Omental fat pad (tissue), 4 donors: Measurements from ENCODE around the gene RGS6. TPM values are rescaled to one million over a fixed set of nuclear protein-coding genes. Genes with fewer than 3 reads are reported as not detected.

ENCODE experiments used
- ATAC-seq: fragments of 150-250 bp; one replicate; pipeline ENCODE4 v1.9.1; 2016; ENCODE audit warnings: mild to moderate bottlenecking, moderate library complexity; ENCODE audit not compliant: low FRiP score
- DNase-seq: peaks from one replicate; pipeline ENCODE4 v3.0.0-alpha.2; 2019; ENCODE audit warnings: low spot score
- total RNA-seq, 4 donors: library from RNA; depleted of rRNA; stranded (reverse); fragments of >200 nt; gene quantifications; one replicate each; pipeline ENCODE4 v1.1.0, GENCODE V29; 2016
- TF ChIP-seq, protein P1 (sequence below), 3 donors: fragments of 450-650 bp; IDR thresholded peaks; one replicate each; pipeline ENCODE4 v1.5.1; 2016 to 2017; ENCODE audit warnings: antibody characterized with exemption in 3 of 3, mild to moderate bottlenecking in 3 of 3, moderate library complexity in 2 of 3

Gene RGS6
- total RNA-seq, 4 donors from 2014 or later: 5.2 to 27.3 (median 6.9) TPM

DNA sequence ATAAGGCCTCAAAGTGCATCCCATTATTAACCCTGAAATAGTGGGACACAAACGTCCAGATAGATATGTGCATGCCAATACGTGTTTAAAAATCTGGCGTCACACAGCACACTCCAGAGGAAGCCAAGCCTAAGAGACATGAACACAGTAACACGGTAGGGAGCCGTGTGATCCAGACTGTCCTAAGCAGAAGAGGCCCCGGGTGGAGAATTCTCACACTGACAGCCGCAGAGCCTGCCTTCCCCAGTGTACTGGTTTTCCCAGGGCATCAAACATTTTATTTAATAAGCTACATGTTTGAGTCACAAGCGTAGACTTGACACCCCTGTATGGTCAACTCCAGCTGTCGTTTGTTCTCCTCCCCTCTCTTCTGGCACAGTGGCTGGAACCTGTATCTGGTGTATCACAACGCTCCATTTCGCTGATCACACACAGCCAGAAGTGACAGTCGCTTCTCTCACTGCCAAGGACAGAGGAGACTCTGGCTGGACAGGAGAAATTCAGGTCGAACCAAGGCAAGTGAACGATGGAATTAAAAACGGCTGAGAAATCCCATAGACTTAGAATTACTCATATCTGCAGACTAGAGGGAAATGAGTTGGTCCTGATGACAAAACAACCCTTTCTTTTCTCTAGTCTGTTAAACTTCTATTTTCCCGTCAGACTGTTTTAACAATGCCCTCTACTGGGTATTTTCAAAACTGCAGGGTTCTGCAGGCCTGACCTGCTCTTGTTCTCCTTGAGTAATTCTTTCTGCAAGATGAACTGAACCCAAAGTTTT, 359.9 kb downstream of the RGS6 start:
- DNase-seq: no peak
- ATAC-seq: peak; percentile 68
- TF ChIP-seq, protein P1, sequence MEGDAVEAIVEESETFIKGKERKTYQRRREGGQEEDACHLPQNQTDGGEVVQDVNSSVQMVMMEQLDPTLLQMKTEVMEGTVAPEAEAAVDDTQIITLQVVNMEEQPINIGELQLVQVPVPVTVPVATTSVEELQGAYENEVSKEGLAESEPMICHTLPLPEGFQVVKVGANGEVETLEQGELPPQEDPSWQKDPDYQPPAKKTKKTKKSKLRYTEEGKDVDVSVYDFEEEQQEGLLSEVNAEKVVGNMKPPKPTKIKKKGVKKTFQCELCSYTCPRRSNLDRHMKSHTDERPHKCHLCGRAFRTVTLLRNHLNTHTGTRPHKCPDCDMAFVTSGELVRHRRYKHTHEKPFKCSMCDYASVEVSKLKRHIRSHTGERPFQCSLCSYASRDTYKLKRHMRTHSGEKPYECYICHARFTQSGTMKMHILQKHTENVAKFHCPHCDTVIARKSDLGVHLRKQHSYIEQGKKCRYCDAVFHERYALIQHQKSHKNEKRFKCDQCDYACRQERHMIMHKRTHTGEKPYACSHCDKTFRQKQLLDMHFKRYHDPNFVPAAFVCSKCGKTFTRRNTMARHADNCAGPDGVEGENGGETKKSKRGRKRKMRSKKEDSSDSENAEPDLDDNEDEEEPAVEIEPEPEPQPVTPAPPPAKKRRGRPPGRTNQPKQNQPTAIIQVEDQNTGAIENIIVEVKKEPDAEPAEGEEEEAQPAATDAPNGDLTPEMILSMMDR (IDR thresholded peaks at IDR 0.05): peak in 2 of 3 donors; percentile 25 to 62

DNA sequence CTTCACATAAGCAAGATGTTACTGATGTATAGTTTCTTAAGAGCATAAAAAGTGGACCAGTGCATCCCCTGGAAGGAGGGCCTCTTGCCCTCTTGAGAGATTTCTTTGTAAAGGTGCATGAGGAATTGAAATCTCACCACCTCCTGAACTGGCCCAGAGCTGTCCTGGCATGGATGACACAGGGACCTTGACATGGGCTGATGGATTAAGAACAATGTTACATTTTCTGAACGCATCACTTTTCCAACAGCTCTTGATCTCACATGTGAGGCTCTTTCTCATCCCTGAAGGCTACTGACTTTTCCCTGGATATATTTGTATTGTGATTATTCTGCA, 360.4 kb downstream of the RGS6 start:
- ATAC-seq: peak; percentile 21
- TF ChIP-seq, protein P1 (IDR thresholded peaks at IDR 0.05): no peak
- DNase-seq: no peak

DNA sequence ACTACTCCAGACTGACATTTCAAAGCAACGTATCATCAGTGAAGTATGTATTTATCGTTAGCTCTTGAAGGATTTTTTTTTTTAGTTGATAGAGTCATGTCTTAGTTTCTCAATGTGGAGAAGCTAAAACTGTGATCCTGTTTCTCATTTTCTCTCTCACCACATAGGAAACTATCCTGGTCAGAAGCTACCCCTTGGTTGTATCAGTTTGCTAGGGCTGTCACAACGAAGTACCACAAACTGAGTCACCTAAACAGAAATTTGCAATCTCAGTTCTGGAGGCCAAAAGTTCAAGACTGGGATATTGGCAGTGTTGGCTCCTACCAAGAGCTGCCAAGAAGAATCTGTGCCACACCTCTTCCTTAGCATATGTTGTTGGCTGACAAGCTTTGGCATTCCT, 369.1 kb downstream of the RGS6 start:
- TF ChIP-seq, protein P1 (IDR thresholded peaks at IDR 0.05): no peak
- no peak for DNase-seq
- no peak for ATAC-seq

DNA sequence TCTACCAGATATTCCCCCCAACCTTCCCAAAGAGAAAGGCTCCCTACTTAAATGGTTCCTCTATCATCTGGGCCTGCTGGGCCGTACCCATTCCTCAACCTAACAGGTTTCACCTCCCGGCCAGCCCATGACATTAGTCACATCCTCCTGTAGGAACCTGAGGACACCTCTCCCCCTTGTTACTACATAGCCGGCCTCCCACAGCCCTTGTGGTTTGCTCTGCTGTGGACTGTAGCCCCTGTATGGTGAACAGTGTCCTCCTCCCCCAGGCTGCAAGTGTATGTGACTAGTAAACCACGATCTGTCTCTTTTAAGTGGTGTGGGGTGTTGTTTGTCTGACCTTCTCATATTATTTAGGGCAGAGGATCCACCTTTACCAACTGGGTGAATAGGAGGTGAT, 371.7 kb downstream of the RGS6 start:
- no peak for DNase-seq
- ATAC-seq: no peak
- TF ChIP-seq, protein P1 (IDR thresholded peaks at IDR 0.05): no peak

DNA sequence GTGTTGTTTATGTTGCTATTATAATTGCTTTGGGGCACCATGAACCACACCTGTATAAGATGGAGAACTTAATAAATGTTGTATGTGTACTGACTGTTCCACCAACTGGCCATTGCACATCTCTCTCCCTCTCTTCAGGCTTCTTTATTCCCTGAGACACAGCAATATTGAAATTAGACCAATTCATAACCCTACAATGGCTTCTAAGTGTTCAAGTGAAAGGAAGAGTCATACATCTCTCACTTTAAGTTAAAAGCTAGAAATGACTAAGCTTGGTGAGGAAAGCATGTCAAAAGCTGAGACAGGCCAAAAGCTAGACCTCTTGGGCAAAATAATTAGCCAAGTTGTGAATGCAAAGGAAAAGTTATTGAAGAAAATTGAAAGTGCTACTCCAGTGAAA, 373.3 kb downstream of the RGS6 start:
- no peak for DNase-seq
- TF ChIP-seq, protein P1 (IDR thresholded peaks at IDR 0.05): no peak
- no peak for ATAC-seq

DNA sequence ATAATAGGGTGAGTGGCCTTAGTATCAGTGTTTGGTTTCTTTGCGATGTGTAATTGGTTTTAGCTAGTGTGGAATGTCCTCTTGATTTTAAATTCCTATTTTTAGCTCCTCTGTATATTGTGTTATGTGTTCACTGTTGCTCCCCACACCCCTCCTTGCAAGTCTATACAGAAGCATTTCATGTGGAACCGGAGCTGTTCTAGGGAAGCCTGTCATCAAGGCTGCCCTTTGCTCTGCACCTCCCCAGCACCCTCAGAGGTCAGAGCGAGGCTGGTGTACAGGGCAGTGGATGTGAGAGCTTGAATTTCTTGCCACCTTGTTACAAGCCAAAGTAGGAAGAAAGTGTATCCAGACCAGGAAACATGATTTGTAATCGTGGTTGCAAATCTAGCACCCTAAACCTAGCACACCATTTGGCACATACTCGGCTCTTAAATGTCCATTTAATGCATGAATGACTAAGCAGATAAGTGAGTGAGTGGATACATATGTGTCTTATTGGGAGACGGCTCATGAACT, 376.8 kb downstream of the RGS6 start:
- TF ChIP-seq, protein P1 (IDR thresholded peaks at IDR 0.05): no peak
- no peak for ATAC-seq
- DNase-seq: no peak

DNA sequence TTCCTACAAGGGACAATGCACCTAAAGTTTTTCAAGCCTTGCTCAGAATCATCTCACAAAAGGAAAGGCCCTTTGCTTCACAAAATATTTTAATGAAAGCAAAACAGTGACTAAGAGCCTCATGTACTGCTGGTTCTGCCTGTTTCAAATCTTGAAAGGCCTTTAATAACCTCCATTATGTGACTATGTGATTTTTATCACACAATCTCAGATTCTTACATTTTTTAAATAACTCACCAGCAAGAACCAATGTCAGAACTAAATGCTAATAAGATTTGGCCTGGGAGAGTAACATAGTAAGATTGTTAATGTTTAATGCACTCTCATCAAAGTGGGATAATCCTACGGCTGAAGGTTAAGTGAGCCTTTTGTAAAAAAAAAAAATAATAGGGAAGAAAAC, 378.9 kb downstream of the RGS6 start:
- DNase-seq (no peak), ATAC-seq (no peak)
- TF ChIP-seq, protein P1 (IDR thresholded peaks at IDR 0.05): no peak
